Liver (tissue), 9 donors: ENCODE data around the gene OLR1. TPM values are rescaled to one million over a fixed set of nuclear protein-coding genes. Genes with fewer than 3 reads are reported as not detected.

Experiments
- DNase-seq: peaks from one replicate; pipeline ENCODE4 v3.0.0-alpha.2; 2017; ENCODE audit warnings: low spot score
- H3K27ac ChIP-seq, 2 donors: one replicate each; pipeline ENCODE4 v1.7.0; 2013; ENCODE audit warnings: inconsistent platforms in 2 of 2, low read length in 2 of 2, control low read depth in 1 of 2, low read depth in 1 of 2, mild to moderate bottlenecking in 1 of 2
- H3K27me3 ChIP-seq, 4 donors: one replicate each; pipeline versions ENCODE4 v1.6.1 to v1.7.0; 2013; ENCODE audit warnings: low read length in 3 of 4, inconsistent platforms in 1 of 4, mild to moderate bottlenecking in 1 of 4, moderate library complexity in 1 of 4; ENCODE audit not compliant: control insufficient read depth in 4 of 4, insufficient read depth in 4 of 4
- H3K36me3 ChIP-seq, 4 donors: one replicate each; pipeline versions ENCODE4 v1.6.1 to v1.7.0; 2013; ENCODE audit warnings: low read length in 3 of 4, mild to moderate bottlenecking in 3 of 4, low read depth in 1 of 4, moderate library complexity in 1 of 4; ENCODE audit not compliant: control insufficient read depth in 4 of 4, insufficient read depth in 3 of 4
- H3K4me1 ChIP-seq, 4 donors: one replicate each; pipeline versions ENCODE4 v1.6.1 to v1.7.0; 2013; ENCODE audit warnings: low read length in 3 of 4, mild to moderate bottlenecking in 3 of 4, moderate library complexity in 1 of 4; ENCODE audit not compliant: control insufficient read depth in 4 of 4, insufficient read depth in 4 of 4
- H3K4me3 ChIP-seq, 3 donors: one replicate each; pipeline versions ENCODE4 v1.6.1 to v1.7.0; 2013; ENCODE audit warnings: low read length in 3 of 3, control low read depth in 1 of 3, low read depth in 1 of 3, mild to moderate bottlenecking in 1 of 3
- H3K9ac ChIP-seq, 2 donors: one replicate each; pipeline ENCODE4 v1.7.0; 2013; ENCODE audit warnings: low read length in 2 of 2, mild to moderate bottlenecking in 2 of 2, moderate library complexity in 2 of 2, control low read depth in 1 of 2, low read depth in 1 of 2
- H3K9me3 ChIP-seq, 4 donors: one replicate each; pipeline versions ENCODE4 v1.6.1 to v1.7.0; 2013; ENCODE audit warnings: low read length in 3 of 4; ENCODE audit not compliant: control insufficient read depth in 4 of 4
- EGR1 ChIP-seq, 2 donors: IDR thresholded peaks; 2 replicates each; pipeline ENCODE4 v1.6.1; 2016 to 2018; ENCODE audit warnings: antibody characterized with exemption in 2 of 2, low read depth in 2 of 2
- FOXA1 ChIP-seq: IDR thresholded peaks from 2 replicates; pipeline ENCODE4 v1.6.1; 2016; ENCODE audit warnings: antibody characterized with exemption
- GABPA ChIP-seq, 2 donors: IDR thresholded peaks in 1 of 2; conservative IDR thresholded peaks in 1 of 2; 2 replicates each; pipeline ENCODE4 v1.6.1; 2016; ENCODE audit warnings: antibody characterized with exemption in 2 of 2, mild to moderate bottlenecking in 1 of 2, moderate library complexity in 1 of 2
- HNF4A ChIP-seq, 2 donors: conservative IDR thresholded peaks; 2 replicates each; pipeline ENCODE4 v1.6.1; 2016; ENCODE audit warnings: antibody characterized with exemption in 2 of 2, mild to moderate bottlenecking in 2 of 2
- JUND ChIP-seq, 2 donors: IDR thresholded peaks; 2 replicates each; pipeline ENCODE4 v1.6.1; 2016; ENCODE audit warnings: antibody characterized with exemption in 2 of 2
- NR2F2 ChIP-seq: IDR thresholded peaks from 2 replicates; pipeline ENCODE4 v1.6.1; 2016; ENCODE audit warnings: antibody characterized with exemption
- RXRA ChIP-seq, 2 donors: IDR thresholded peaks; 2 replicates each; pipeline ENCODE4 v1.6.1; 2017 to 2018; ENCODE audit warnings: antibody characterized with exemption in 2 of 2, mild to moderate bottlenecking in 1 of 2
- SP1 ChIP-seq: IDR thresholded peaks from 2 replicates; pipeline ENCODE4 v1.6.1; 2018; ENCODE audit warnings: antibody characterized with exemption, mild to moderate bottlenecking
- TAF1 ChIP-seq: conservative IDR thresholded peaks from 2 replicates; pipeline ENCODE4 v1.6.1; 2016; ENCODE audit warnings: antibody characterized with exemption, mild to moderate bottlenecking
- WGBS: extraction: QIAGEN DNeasy Blood & Tissue Kit; methylation state at CpG from one replicate; pipeline ENCODE4 v1.1.7; 2013; 5-methylcytosine and 5-hydroxymethylcytosine counted together
- polyA plus RNA-seq, 2 donors: library from polyadenylated mRNA; stranded (reverse) in 1 of 2; unstranded in 1 of 2; fragments of 200-250 nt in 1 of 2; fragments of >200 nt in 1 of 2; fragmentation: Nextera tagmentation in 1 of 2; extraction: Ambion mirVana in 1 of 2; gene quantifications; one replicate each; pipeline versions ENCODE4 v1.2.1 to v1.2.3, GENCODE V29; 2013 to 2015
- total RNA-seq, 2 donors: library from RNA; depleted of rRNA; stranded (reverse); fragments of >200 nt; gene quantifications; one replicate each; pipeline ENCODE4 v1.2.3, GENCODE V29; 2014
- TF ChIP-seq, protein P1 (sequence below): IDR thresholded peaks from 2 replicates; pipeline ENCODE4 v1.6.1; 2016; ENCODE audit warnings: antibody characterized with exemption
- TF ChIP-seq, protein P2 (sequence below): IDR thresholded peaks from 2 replicates; pipeline ENCODE4 v1.6.1; 2016; ENCODE audit warnings: antibody characterized with exemption, mild to moderate bottlenecking
- TF ChIP-seq, protein P3 (sequence below): fragments of 150-350 bp; IDR thresholded peaks from 2 replicates; pipeline ENCODE4 v1.5.1; 2017; ENCODE audit warnings: improper control_type of control experiment, low read depth, low read length; ENCODE audit not compliant: missing input control
- donor health status: healthy.
- donor health status: healthy.
- donor health status: healthy.
- donor health status: healthy.
- donor health status: healthy.

OLR1 gene
- total and polyA plus RNA-seq, 4 donors: 0.13 to 0.37 TPM; not detected in 2

DNA sequence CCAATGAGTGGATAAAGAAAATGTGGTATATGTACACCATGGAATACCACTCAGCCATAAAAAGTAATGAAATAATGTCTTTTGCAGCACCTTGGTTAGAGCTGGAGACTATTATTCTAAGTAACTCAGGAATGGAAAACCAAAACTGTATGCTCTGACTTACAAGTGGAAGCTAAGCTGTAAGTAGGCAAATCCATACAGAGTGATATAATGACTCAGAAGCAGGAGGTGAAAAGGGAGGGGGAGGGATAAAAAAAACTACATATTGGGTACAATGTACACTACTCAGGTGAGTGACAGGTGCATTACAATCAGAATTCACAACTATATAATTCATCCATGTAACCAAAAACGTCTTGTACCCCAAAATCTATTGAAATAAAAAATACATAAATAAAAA, 58.0 kb downstream of the OLR1 start:
- H3K4me3 ChIP-seq: no peak overlapping the region
- TF ChIP-seq FOXA1 (no peak), EGR1 (IDR thresholded peaks at IDR 0.05; ENCODE audit: low read depth in 2 of 2) (no peak)
- no peaks in the 10 kb centered on the region for H3K27me3 ChIP-seq
- 70% methylated on average over 1 of the region's 1 CpG for WGBS
- DNase-seq: no peak
- H3K27ac ChIP-seq: no peak overlapping the region
- peaks cover 0 to 3% (median 0%) of the 10 kb centered on the region in 4 donors for H3K36me3 ChIP-seq
- H3K9ac ChIP-seq: no peak overlapping the region
- H3K4me1 ChIP-seq: no peaks in the 10 kb centered on the region
- H3K9me3 ChIP-seq: no peaks in the 10 kb centered on the region

DNA sequence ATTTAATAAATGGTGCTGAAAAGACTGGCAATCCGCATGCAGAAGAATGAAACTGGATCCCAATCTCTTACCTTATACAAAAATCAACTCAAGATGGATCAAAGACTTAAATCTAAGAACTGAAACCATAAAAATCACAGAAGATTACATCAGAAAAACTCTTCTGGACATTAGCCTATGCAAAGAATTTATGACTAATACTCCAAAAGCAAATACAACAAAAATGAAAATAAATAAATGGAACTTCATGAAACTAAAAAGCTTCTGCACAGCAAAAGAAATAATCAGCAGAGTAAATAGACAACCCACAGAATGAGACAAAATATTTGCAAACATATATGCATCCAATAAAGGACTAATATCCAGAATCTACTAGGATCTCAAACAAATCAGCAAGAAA, 58.9 kb downstream of the OLR1 start:
- WGBS: 95% methylated on average over 1 of the region's 1 CpG
- no peak for TF ChIP-seq SP1
- TF ChIP-seq, protein P1, sequence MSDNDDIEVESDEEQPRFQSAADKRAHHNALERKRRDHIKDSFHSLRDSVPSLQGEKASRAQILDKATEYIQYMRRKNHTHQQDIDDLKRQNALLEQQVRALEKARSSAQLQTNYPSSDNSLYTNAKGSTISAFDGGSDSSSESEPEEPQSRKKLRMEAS: no peak
- TF ChIP-seq FOXA1: no peak
- no peak for TF ChIP-seq RXRA (IDR thresholded peaks at IDR 0.05)
- TF ChIP-seq JUND (IDR thresholded peaks at IDR 0.05): no peak
- no peak for TF ChIP-seq EGR1 (IDR thresholded peaks at IDR 0.05; ENCODE audit: low read depth in 2 of 2)
- TF ChIP-seq, protein P2, sequence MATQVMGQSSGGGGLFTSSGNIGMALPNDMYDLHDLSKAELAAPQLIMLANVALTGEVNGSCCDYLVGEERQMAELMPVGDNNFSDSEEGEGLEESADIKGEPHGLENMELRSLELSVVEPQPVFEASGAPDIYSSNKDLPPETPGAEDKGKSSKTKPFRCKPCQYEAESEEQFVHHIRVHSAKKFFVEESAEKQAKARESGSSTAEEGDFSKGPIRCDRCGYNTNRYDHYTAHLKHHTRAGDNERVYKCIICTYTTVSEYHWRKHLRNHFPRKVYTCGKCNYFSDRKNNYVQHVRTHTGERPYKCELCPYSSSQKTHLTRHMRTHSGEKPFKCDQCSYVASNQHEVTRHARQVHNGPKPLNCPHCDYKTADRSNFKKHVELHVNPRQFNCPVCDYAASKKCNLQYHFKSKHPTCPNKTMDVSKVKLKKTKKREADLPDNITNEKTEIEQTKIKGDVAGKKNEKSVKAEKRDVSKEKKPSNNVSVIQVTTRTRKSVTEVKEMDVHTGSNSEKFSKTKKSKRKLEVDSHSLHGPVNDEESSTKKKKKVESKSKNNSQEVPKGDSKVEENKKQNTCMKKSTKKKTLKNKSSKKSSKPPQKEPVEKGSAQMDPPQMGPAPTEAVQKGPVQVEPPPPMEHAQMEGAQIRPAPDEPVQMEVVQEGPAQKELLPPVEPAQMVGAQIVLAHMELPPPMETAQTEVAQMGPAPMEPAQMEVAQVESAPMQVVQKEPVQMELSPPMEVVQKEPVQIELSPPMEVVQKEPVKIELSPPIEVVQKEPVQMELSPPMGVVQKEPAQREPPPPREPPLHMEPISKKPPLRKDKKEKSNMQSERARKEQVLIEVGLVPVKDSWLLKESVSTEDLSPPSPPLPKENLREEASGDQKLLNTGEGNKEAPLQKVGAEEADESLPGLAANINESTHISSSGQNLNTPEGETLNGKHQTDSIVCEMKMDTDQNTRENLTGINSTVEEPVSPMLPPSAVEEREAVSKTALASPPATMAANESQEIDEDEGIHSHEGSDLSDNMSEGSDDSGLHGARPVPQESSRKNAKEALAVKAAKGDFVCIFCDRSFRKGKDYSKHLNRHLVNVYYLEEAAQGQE: no peak
- TF ChIP-seq, protein P3, sequence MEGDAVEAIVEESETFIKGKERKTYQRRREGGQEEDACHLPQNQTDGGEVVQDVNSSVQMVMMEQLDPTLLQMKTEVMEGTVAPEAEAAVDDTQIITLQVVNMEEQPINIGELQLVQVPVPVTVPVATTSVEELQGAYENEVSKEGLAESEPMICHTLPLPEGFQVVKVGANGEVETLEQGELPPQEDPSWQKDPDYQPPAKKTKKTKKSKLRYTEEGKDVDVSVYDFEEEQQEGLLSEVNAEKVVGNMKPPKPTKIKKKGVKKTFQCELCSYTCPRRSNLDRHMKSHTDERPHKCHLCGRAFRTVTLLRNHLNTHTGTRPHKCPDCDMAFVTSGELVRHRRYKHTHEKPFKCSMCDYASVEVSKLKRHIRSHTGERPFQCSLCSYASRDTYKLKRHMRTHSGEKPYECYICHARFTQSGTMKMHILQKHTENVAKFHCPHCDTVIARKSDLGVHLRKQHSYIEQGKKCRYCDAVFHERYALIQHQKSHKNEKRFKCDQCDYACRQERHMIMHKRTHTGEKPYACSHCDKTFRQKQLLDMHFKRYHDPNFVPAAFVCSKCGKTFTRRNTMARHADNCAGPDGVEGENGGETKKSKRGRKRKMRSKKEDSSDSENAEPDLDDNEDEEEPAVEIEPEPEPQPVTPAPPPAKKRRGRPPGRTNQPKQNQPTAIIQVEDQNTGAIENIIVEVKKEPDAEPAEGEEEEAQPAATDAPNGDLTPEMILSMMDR: no peak
- TF ChIP-seq HNF4A (conservative IDR thresholded peaks at IDR 0.05): no peak
- TF ChIP-seq GABPA (IDR thresholded peaks at IDR 0.05 in 1 of 2, conservative IDR thresholded peaks at IDR 0.05 in 1 of 2): no peak
- TF ChIP-seq NR2F2: no peak
- no peaks in the 10 kb centered on the region for H3K4me1 ChIP-seq
- H3K4me3 ChIP-seq: no peak overlapping the region
- no peaks in the 10 kb centered on the region for H3K36me3 ChIP-seq
- H3K9ac ChIP-seq: no peak overlapping the region
- H3K9me3 ChIP-seq: no peaks in the 10 kb centered on the region
- no peak overlapping the region for H3K27ac ChIP-seq
- H3K27me3 ChIP-seq: no peaks in the 10 kb centered on the region
- no peak for DNase-seq

DNA sequence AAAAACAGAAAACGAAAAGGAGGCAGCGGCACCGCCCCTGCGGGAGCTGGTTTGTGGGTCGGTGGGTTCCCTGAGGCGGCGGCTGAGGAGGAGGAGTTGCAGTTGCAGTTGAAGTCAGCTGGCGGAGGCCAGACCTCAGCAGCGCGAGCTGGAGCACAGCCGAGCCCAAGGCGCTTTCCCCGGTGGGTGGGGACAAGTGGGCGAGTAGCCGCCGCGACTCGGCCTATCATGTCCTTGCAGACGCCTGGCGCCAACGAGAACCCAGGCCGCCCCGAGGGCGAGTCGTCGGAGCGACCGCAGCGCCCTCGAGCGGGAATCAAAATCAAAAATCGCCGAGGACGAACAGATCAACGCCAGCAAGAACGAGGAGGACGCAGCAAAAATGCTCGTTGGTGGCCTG, 60.5 kb downstream of the OLR1 start:
- Histone ChIP-seq H3K4me1 (no peaks in the 10 kb centered on the region), H3K36me3 (no peaks in the 10 kb centered on the region), H3K9ac (no peak overlapping the region), H3K4me3 (no peak overlapping the region), H3K27me3 (no peaks in the 10 kb centered on the region), H3K27ac (no peak overlapping the region), H3K9me3 (no peaks in the 10 kb centered on the region)
- WGBS: 83% methylated on average over 38 of the region's 38 CpGs
- no peak for DNase-seq
- no peak for TF ChIP-seq HNF4A (conservative IDR thresholded peaks at IDR 0.05)
- TF ChIP-seq TAF1: no peak
- no peak for TF ChIP-seq SP1
- no peak for TF ChIP-seq EGR1 (IDR thresholded peaks at IDR 0.05; ENCODE audit: low read depth in 2 of 2)
- TF ChIP-seq, protein P2: no peak
- TF ChIP-seq, protein P3: no peak
- TF ChIP-seq NR2F2: no peak
- TF ChIP-seq GABPA (IDR thresholded peaks at IDR 0.05 in 1 of 2, conservative IDR thresholded peaks at IDR 0.05 in 1 of 2): no peak
- no peak for TF ChIP-seq FOXA1
- no peak for TF ChIP-seq JUND (IDR thresholded peaks at IDR 0.05)
- TF ChIP-seq RXRA (IDR thresholded peaks at IDR 0.05): no peak
